LNCAP (cell line): ENCODE results near the gene METTL17.

Experiments
- TF ChIP-seq, protein P1 (sequence below): fragments of 450-650 bp; IDR thresholded peaks from 2 replicates; pipeline ENCODE4 v1.5.1; 2017; ENCODE audit warnings: mild to moderate bottlenecking

METTL17 gene

DNA sequence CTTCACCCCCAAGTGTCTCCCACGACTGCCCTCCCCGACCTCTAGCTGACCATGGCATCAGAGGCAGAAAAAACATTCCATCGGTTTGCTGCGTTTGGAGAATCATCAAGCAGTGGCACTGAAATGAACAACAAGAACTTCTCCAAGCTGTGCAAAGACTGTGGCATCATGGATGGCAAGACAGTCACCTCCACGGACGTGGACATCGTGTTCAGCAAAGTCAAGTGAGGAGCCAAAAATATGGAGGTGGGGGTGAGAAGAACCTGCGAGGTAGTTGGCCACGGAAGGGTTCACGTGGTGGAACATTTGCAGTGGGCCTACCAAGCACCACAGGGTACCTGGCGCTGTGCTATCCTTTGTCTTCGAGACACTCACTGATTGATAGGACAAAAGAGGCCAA, 40.8 kb downstream of the METTL17 start:
- TF ChIP-seq, protein P1, sequence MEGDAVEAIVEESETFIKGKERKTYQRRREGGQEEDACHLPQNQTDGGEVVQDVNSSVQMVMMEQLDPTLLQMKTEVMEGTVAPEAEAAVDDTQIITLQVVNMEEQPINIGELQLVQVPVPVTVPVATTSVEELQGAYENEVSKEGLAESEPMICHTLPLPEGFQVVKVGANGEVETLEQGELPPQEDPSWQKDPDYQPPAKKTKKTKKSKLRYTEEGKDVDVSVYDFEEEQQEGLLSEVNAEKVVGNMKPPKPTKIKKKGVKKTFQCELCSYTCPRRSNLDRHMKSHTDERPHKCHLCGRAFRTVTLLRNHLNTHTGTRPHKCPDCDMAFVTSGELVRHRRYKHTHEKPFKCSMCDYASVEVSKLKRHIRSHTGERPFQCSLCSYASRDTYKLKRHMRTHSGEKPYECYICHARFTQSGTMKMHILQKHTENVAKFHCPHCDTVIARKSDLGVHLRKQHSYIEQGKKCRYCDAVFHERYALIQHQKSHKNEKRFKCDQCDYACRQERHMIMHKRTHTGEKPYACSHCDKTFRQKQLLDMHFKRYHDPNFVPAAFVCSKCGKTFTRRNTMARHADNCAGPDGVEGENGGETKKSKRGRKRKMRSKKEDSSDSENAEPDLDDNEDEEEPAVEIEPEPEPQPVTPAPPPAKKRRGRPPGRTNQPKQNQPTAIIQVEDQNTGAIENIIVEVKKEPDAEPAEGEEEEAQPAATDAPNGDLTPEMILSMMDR = no peak

DNA sequence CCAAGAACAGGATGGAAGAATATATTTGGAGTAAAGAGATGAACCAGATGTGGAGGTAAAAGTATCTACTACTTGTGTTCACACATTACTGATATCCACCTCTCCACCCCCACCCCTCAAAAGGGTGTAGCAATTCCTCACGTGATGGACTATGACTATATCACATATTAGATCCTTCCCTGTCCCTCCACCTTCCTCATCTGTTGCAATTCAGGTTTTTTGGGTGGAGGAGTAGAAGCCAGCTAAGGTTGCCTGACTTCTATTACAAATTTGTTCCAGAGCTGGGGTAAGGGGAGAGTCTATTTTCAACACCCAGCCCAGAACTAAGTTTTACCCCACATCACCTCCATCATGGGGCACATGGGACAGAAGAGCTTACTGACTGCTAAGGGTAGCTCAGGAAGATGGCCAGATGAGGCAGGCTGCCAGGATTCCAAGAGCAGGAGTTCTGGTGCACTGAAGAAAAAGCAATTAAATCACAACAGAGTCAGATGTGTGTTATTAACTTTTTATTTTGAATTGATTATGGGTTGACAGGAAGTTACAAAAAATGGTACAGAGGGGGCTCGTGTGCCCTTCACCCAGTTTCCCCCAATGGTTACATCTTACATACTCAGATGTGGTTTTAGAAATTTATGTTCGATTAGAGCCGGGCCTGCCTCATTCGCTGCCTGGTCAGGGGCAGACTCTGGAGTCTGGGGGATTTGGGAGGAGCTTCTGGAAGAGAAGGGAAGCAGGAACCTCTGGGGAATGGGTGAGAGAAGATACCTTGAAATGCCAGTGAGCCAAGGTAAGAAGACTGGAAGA, 42.7 kb downstream of the METTL17 start:
- TF ChIP-seq, protein P1 = no peak

DNA sequence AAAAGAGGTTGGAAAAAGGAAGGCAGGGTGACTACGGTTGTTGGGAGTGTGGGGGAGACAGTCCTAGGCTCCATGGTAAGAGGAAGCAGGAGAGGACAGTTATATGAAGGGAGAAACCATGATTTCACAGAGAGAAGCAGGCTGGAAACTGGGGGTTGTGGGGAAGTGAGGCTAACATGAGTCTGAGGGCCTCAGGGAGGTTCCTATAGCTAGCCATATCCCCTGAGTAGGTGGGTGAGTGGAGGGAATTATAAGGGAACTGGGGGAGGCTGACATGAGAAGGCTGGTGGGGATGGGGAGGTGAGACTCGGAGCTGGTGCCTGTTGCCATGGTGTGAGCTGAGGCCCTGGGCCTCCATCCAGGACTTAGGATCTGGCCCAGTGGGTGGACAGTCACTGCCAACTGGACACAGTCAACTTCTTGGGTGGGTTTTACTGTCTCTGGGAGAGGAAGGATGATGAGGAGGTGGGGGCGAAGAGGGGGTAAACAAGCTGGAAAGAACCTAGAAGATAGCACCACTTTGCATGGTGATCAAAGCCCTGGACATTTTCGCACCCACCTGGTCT, 43.4 kb downstream of the METTL17 start:
- TF ChIP-seq, protein P1 = no peak

DNA sequence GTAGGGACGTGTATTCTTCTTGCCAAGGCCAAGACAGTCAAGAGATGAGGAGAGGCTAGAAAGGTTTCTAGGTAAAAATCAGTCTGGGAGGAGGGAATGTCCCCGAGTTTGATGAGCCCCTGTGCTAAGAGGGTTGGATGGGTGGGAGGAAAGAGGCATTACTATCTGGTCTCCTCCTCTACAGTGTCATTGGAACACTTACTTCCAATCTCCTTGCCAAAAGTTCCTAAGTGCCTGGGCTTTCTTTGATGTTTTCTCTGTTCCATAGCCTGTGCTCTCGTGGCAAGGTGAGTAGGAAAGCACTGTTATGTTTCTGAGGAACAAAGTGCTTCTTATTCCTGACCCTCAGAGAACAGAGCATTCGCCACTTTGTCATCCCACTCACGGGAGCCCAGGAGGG, 44.9 kb downstream of the METTL17 start, which contains the start of gene RNASE13:
TSS of gene RNASE13 (minus strand) at position 101 of the 400 bp plus-strand sequence. CDS start 519 bp downstream, outside the sequence.
- TF ChIP-seq, protein P1 = no peak

- TF ChIP-seq, protein P1 = no peak
Measured at GRCh38 chr14:21036751-21037150, 47.0 kb downstream of the METTL17 start.

DNA sequence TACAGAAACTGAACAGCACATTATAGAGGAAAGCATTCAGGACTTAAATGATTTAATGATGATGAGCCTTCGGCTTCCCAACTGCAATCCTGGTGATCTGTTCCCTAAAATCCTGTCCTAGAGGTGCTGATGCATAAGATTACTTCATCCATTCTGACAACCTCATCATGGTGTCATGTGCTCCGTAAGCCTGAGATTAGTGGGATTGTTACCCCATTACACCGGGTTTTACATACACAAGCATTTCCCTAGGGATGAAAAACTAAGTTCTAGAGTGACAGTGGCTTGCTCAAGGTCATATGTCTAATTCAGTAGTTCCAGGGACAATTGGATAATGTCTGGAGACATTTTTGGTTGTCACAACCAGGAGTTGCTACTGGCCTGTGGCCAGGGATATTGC, 47.4 kb downstream of the METTL17 start:
- TF ChIP-seq, protein P1 = no peak

DNA sequence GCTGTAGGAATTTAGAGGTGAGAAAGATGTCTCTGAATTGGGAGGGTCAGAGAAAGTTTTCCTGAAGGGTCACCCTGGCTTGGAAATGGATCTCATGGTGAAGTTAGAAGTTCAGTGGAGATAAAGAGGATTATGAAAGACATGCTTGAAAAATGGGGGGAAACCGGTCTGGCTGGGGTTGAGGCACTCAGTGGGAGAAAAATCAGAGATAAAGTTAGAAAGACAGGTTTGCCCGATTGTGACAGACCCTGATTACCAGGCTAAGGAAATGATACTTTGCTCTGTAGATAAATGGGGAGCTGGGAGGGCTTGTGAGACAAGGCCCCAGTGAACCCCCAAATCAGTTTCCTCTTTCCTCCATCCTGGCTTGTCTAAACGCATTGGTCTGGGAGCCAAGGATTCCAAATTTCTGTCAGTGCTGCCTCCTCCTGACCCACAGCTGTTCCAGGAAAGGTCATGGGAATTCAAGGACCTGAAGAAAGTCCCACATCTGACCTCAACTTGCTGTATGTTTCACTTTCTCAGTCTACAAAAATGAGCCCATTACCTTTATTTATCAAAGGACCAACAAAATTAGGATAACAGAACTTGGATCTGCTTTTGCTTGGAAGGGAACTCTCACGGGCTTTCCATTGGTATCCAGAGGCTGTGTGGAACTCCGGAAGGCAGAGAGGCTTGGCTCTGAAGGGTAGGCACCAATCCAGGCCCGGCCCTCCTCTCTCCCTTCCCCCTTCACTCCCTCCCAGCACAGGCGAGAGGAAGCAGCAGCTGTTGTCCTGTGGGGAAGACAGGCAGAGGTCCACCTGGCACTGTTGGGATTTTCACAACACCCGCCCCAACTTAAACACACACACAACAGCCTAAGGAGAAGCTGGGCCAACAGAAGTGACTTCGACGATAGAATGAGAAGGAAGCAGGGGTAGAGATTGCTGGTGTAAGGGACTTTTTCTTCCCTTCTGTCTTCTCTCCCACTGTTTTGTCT, 49.0 kb downstream of the METTL17 start:
- TF ChIP-seq, protein P1 = no peak
